HG02678 (cell line): ENCODE results near the gene DRD3.

Experiments
- ATAC-seq: cut with Tn5 transposase; IDR thresholded peaks from one replicate; pipeline ENCODE4 v1.9.1; 2021; ENCODE audit warnings: mild to moderate bottlenecking, moderate library complexity; ENCODE audit not compliant: unreplicated experiment

The DRD3 gene

GRCh38 chr3:114122027-114122709 lies 56.7 kb downstream of the DRD3 start:
- no peak for ATAC-seq

- ATAC-seq: no peak
These were observed 58.6 kb downstream of the DRD3 start for GRCh38 chr3:114120211-114120610.

DNA sequence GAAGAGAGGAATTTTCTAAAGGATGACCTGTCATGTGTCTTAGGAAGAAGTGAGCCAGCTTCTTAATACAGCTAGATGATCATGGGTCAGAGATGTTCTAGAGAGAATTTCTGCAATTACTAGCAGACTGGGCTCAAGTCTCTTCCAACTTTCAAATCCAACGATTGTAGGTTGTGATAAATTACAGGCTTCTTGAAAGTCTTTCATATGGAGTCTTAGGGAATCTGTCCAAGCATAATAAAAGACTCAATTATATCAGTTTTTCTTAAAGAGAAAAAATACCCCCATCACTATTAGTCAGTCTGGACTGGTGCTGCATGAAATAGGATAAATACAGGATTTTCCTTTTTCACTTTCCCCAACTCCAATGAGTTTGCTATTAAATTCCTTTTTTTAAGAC lies 59.1 kb downstream of the DRD3 start:
- ATAC-seq: no peak

DNA sequence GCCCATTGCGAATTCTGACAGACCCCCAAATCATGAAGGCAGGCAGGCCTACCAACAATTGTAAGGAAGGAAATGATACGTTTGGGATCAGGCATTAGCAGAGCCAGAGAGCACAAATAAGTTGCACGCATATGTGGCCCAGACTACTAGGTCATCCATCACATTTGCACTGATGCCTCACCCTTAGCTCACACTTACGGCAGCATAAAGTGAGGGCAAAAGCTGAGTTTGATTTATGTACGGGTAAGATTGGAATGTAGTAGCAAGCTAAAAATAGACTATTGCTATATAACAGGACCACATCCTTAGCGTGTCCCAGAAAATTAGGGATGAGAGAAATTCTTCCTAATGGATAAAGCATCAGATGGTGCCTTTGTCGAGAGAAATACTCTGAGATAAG lies 63.7 kb downstream of the DRD3 start:
- ATAC-seq: no peak

GRCh38 chr3:114114719-114115118 lies 64.1 kb downstream of the DRD3 start:
- ATAC-seq: no peak

DNA sequence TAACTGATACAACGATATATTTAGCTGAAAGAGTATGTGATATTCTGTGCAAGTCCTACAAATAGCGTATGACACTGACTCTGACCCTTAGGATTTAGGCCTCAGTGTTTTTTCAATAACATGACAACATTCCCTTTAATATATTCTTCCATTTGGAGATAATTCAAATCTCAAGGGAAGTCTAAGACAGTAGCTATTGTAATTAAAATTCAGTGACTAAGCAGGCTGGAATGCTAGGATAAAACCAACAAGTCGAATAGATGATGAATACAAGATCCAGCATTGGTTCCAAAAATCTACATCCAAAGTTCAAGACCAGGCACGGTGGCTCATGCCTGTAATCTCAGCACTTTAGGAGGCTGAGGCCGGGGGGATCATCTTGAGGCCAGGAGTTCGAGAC lies 66.2 kb downstream of the DRD3 start:
- no peak for ATAC-seq

- ATAC-seq: no peak
These were observed 67.6 kb downstream of the DRD3 start for GRCh38 chr3:114111060-114111770.

DNA sequence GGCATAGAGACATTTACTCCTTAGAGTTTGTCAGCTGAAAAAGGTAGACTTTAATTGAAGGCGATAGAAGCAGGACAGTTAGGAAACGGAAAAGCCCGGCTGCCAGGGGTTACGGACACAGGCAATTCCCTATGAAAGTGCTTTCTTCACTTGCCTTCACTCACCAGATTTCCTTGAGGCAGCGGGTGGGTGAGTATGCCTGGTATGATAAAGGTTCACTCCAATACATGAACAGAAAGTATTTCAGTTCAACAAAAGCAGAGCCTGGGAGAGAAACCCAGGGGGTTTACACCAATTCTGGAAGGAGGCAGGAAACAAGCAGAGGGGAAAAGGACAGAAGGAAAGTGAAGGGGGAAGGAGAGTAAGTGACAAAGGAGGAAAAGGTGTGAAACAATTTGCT lies 68.4 kb downstream of the DRD3 start:
- ATAC-seq: no peak

DNA sequence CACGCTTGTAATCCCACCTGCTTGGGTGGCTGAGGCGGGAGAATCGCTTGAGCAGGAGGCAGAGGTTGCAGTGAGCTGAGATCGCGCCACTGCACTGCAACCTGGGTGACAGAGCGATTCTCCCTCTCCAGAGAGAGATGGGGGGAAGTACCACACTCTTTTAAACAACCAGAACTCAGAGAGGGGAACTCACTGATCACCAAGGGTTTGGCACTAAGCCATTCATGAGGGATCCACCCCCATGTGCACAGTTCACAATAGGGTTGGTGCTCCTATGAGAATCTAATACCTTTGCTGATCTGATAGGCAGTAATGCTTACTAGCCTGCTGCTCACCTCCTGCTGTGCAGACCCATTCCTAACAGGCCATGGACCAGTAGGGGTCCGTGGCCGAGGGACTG lies 70.7 kb downstream of the DRD3 start:
- no peak for ATAC-seq

- no peak for ATAC-seq
These were observed 74.4 kb downstream of the DRD3 start for GRCh38 chr3:114104414-114104813.

DNA sequence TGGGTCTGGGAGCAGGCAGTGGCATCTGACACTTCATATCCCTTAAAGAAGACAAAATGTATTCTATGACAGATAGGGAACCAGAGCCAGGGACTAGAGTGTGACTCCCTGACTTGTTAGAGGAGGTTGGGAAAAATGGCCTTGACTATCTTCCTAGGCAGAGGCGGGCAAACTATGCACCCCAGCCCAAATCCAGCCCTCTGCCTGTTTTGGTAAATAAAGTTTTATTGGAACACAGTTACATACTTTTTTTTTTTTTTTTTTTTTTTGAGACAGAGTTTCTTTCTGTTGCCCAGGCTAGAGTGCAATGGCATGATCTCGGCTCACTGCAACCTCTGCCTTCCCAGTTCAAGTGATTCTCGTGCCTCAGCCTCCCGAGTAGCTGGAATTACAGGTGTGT lies 75.0 kb downstream of the DRD3 start:
- no peak for ATAC-seq

DNA sequence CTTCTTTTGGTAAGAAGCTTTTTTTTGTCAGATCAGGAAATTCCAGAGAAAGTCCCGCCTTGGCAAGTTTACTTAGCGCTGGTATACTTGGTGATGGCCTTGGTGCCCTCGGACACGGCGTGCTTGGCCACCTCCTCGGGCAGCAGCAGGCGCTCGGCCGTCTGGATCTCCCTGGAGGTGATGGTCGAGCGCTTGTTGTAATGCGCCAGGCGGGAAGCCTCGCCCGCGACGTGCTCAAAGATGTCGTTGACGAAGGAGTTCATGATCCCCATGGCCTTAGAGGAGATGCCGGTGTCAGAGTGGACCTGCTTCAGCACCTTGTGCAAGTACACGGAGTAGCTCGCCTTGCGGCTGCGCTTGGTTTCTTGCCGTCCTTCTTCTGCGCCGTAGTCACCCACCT lies 75.7 kb downstream of the DRD3 start:
- ATAC-seq: no peak

- no peak for ATAC-seq
These were observed 77.8 kb downstream of the DRD3 start for GRCh38 chr3:114101101-114101500.

GRCh38 chr3:114095796-114096195 lies 83.1 kb downstream of the DRD3 start:
- ATAC-seq: no peak

GRCh38 chr3:114093596-114093995 lies 85.3 kb downstream of the DRD3 start:
- no peak for ATAC-seq

GRCh38 chr3:114093016-114093380 lies 85.9 kb downstream of the DRD3 start:
- no peak for ATAC-seq

DNA sequence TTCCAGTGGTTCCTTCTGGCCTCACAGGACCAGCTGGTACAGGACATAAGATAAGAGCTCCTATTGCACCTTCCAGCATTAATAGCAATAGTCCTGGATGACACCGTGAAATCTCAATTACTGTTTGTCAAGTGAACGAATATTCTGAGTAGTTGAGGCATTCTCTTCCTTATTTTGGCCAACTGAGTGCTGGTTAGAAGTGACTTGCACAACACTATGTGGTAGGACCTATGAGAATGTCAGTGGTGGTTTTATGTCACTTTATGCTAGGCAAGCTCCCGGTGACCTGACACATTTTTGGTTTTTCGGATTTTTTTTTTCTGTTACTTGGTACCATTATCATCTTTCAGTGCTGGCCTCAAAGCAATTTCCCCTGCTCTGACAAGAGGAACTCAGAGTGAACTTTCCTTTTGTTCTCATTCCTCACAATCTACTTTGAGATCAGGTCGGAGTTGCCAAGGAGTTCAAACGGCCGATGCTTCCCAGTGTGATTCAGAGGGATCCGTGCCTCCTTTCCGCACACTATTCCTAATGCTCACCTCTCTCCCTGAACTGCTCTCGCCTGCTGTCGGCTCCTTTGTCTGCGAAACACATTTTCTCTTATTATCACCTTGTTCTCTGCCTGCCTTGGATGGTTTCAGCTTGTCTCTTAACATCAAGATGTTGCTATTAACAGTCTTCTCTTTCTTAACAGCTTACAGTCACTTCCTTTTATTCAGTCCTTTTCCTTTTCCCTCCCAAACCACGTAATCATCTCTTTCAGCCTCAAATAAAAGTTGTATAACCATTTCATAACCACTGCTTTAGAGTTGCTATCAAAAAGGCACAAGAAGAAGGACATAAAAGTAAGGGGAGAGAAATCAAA lies 86.5 kb downstream of the DRD3 start:
- no peak for ATAC-seq

GRCh38 chr3:114089675-114090074 lies 89.2 kb downstream of the DRD3 start:
- ATAC-seq: no peak

DNA sequence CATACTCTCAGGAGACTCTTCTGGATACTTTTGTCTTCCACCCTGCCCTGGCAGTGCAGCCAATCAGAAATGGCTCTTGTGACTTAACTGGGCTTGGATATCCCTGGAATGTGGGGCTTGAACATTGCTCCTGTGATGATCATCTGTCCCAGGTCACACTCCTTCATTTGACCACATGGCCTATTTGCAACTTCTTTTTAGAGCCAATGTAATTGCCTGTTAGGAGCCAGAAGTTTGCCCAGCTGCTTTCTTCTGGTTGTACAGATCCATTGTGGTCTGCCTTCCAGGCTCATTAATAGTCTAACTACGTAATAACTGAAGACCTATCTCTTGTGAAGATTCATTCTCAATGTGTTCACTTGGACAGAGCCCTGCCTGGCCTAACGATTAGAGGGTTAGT lies 92.5 kb downstream of the DRD3 start:
- no peak for ATAC-seq

GRCh38 chr3:114083112-114083511 lies 95.7 kb downstream of the DRD3 start:
- no peak for ATAC-seq

- no peak for ATAC-seq
These were observed 97.8 kb downstream of the DRD3 start for GRCh38 chr3:114081037-114081436.

DNA sequence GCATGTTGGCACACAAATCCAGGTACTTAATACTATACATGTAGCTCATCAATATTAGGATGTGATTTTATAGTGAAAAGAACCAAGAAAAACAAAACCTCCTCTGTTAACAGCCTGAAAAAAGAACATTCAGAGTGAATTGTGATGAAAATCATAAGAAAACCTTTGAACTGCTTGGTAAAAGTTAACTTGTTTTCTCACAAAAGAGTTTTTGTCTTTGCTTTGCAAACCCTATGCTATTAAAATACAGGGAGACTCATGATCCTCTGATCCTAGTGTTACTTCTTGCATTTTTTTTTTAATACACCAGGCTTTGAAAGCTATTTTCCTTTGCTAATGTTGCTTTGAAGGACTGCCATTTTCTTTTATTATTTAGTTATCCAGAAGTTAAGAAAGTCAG lies 98.7 kb downstream of the DRD3 start:
- ATAC-seq: no peak
